GOT3 (cell line): ENCODE results near the gene SWT1.
A peak's percentile ranks its signal among the peaks of the same experiment; 100 is the strongest.

ENCODE experiments used
- DNase-seq: peaks from one replicate; lab custom pipeline; 2025; ENCODE audit warnings: mixed read lengths; lab: John Stamatoyannopoulos, UW

SWT1 gene

DNA sequence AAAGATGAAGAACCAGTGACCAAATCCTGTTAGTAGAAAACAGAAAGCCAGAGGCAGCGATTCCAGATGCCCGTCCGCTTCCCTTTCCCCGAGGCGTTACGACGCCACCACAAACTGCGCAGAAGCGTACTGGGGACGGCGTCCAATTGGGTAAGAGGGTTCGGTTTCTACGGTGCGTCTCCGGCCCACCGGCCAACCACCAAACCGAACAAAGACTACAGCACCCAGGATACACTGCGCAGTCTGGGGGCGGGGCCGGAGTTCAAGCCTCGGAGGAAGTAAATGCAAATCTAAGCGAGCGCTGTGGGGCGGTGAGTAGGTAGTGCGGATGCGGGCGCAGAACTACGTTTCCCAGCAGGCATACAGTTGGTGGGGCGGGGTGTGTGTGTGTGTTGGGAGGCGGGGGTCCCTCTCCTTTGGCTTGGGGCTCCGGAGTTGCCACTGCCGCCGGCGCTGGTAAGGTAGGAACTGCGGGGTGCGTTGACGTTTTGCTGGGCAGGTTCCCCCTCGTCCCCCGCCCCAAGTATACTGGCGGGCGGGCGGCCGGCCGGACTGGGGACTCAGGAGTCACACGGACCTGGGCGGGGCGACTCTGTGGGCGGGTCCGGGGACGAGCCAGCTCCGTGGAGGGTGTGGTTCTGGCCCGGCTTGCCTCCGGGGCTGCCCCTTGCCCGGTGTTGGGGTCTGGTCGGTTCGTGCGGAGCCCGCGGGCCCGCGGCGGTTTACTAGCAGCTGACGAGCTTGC is at the start of gene SWT1, which contains the start of gene TRMT1L:
Gene SWT1, plus strand, starts transcription at position 314 of the 745 bp plus-strand sequence. CDS start 3,675 bp downstream, outside the sequence.
Gene TRMT1L, minus strand, starts transcription at position 100 of the 745 bp plus-strand sequence. CDS start 241 bp downstream, outside the sequence.
- DNase-seq, result peak; percentile 100

- DNase-seq, result no peak
Measured at GRCh38 chr1:185108321-185108720, 48.6 kb upstream of the SWT1 start.

DNA sequence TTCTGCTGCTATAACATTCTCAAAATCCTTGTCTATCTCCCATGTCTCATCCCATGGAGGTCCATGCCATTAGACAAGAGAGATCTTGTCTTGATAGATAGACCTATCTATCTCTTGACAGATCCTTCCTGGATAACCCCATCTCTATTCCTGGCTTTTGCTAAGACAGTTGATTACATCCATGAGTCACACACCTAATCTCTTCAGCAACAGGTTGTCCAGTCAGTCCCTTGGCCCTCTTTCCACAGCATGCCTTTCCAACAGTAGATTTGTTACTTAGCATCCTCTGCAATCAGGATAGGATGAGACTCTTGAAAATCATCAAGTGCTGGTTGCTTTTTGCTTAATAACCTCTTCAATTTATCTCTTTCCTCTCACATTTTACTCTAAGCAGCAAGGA is 46.8 kb upstream of the SWT1 start:
- DNase-seq, result no peak

GRCh38 chr1:185111873-185112272 is 45.1 kb upstream of the SWT1 start:
- DNase-seq, result no peak

- no peak for DNase-seq
Measured at GRCh38 chr1:185112356-185112755, 44.6 kb upstream of the SWT1 start.

GRCh38 chr1:185129708-185130107 is 27.3 kb upstream of the SWT1 start:
- no peak for DNase-seq

DNA sequence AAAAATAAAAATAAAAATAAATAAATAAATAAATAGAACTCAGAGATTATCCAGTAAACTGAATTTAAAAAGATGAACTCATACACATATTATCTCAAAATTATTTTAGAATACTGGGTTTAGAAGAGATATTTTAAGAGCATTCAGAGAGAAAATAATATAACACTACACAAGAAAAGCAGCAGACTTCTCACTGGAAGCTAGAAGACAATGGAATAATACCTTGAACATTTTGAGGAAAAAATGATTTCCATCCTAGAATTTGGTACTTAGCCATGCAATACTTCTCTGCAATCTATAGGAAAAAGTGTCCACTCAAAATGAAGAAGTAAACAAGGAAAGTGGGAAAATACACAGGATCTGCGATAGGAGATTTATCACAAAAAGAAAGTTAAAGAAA is 24.4 kb upstream of the SWT1 start:
- DNase-seq, result no peak

- DNase-seq, result no peak
Measured at GRCh38 chr1:185137896-185138545, 18.9 kb upstream of the SWT1 start.

GRCh38 chr1:185139246-185139645 is 17.7 kb upstream of the SWT1 start:
- no peak for DNase-seq

DNA sequence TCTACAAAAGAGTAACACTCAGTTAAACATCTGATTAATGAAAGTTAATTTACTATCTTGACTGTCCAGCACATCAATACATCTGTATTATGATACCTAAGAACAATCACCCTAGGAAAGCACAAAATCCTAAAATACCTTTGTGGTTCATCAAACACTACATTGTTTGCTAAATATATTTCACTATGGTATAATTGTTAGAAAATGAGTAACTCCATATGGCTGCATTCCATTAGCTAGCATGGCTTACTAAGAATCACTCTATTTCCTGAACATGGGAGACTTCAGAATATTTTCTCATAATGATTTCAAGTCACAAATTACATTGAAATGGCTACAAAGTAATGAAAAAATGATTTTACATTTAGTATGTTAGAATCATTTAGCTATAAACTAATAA is 12.7 kb upstream of the SWT1 start:
- no peak for DNase-seq

DNA sequence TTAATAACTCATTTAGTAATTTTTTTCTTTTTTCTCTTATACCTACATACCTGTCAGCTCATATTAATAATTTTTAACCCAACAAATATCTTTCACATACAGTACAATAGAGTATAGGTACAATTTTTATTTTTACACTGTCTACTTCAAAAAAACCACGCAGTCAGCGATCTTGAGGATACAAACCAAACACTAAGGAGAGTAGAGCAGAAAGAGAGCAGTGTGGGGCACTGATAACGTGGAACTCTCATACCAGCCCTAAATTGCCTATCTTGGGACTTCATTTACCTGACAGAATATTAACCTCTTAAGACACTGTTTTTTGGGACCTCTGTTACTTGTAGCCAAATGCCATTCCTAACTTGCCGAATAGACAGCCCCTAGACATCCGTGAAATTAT is 5.8 kb upstream of the SWT1 start:
- DNase-seq, result no peak

- DNase-seq, result no peak
Measured at GRCh38 chr1:185152187-185152767, 4.7 kb upstream of the SWT1 start.

GRCh38 chr1:185154912-185155513 is 2.0 kb upstream of the SWT1 start:
- no peak for DNase-seq

GRCh38 chr1:185155600-185156287 is 1.2 kb upstream of the SWT1 start:
- DNase-seq, result no peak

DNA sequence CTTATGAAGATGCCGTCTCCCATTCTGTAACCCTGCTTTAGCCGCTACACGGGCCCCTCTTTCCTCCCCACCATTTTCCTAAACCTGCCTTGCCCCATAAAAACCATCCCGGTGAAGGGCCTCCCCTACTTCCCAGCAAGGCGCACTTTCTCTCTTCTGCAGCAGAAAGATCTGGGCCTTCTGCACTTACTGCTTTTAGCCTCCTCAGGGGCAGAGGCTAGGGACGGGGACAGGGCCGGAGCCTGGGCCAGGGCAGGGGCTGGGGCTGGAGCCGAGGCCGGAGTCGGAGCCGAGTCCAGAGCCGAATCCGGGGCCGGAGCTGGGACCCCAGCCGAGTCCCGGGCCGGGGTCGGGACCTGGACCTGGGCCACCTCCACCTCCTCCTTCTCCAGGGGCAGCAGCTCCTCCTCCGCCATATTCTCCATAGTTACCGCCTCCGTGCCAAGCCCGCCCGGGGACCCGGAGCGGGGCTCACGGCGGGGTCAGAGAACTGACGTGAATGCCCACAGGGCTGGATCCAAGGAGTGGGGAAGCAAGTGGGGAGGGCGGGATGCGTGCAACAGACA is 596 bp upstream of the SWT1 start:
- no peak for DNase-seq

DNA sequence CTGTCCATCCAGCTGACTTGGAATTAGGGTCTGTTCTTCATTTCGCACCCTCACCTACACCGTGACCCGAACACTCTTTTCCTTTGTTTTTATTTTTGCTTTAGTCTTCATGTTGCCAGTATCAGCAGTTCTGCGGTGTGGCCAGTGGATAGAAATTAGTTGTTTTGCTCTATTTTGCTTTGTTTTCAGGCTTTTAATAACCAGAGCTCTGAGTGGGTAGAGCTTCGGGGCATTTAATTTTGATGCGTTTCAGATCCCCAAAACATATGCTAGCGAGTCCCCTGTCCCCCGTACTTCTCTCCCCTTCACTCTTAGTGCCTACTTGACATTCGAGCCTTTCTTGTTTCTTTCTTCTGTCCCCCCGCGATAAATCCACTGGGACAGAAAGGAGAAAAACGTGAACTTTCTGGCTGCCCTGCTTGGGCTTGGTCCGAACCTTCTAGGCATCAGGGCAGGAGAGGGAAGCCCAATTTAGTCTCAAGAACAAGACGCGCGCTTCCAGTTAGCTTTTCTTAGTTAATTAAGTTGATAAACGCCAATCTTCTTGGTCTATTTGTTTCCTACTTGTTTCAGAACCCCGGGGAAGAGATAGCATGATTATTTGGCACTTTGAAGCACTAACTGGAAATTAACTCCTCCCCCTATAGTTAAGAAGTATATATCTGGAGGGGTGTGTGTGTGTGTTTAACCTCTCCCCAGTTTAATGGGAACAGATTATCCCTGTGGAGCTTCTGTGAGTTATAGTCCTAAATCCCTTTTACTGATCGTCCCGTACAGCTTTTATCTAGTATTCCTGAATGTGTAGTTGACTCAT is 839 bp downstream of the SWT1 start:
- DNase-seq, result no peak

- no peak for DNase-seq
Measured at GRCh38 chr1:185158800-185159199, 1.8 kb downstream of the SWT1 start.

DNA sequence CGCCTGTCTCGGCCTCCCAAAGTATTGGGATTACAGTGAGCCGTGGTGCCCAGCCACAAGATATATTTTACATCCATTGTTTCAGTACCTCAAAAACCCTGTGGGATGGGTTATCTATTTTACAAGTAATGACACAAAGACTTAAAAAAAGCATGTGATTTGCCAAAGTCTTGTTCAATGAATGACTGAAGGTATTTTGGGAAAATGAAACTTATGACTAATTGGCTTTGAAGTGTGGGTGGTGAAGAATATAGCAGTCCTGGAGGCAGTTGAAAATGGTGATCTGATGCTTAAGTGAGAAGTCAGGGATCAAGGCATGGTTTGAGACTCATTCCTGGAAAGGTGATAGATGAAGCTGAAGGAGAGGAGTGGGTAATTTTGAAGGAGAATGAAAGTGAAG is 3.0 kb downstream of the SWT1 start:
- no peak for DNase-seq

GRCh38 chr1:185162491-185162890 is 5.5 kb downstream of the SWT1 start:
- DNase-seq, result no peak

DNA sequence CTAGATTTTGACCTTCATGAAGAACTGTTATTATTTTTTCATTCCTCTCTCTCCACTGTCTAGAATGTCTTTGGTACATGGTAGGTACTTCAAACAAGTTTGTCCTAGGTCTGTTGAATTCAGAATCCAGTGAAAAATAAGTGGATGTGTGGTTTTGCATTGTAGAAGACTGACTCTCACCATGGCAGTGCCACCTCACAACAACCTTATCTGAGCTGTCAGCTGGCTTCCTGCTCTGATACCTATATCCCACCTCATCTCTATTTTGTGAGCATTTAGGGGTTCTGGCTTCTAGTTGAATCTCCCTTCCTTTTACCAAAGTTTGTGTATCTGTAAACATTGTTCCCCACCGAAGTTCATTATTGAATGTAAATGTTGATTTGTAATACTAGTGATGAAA is 9.1 kb downstream of the SWT1 start:
- no peak for DNase-seq

DNA sequence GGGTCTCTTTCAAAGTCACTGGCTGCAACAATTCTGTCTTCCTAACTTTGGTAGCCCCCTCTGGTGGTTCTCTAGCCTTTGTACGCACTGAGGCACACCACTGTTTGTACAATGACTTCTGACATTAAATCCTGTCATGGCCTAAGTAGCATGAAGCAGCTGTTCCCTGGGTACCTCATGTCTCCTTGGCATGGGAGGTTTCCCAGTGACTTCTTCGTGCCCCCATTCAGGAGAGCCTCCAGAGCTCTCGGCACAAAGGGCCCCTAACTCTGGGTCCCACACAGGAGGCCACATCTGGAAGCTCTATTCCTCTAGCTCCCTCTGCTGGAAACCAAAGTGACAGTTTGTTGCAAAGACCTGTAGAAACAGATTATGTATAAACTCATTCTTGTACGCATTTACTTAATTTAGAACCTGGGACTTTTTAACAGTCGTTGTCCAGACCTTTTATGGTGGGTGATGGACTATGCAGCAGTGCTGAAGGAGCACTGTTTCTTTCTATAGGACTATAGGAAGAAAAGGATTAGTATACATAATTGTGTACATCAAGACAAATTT is 13.4 kb downstream of the SWT1 start:
- peak; percentile 43 for DNase-seq
